ENCODE measurements around the gene RPS6KA2.
"Not testable (repeated sequence)": the region's sequence is repeated elsewhere in the genome, so short reads cannot be mapped to it uniquely, and the experiment has no call there.

Gene RPS6KA2

DNA sequence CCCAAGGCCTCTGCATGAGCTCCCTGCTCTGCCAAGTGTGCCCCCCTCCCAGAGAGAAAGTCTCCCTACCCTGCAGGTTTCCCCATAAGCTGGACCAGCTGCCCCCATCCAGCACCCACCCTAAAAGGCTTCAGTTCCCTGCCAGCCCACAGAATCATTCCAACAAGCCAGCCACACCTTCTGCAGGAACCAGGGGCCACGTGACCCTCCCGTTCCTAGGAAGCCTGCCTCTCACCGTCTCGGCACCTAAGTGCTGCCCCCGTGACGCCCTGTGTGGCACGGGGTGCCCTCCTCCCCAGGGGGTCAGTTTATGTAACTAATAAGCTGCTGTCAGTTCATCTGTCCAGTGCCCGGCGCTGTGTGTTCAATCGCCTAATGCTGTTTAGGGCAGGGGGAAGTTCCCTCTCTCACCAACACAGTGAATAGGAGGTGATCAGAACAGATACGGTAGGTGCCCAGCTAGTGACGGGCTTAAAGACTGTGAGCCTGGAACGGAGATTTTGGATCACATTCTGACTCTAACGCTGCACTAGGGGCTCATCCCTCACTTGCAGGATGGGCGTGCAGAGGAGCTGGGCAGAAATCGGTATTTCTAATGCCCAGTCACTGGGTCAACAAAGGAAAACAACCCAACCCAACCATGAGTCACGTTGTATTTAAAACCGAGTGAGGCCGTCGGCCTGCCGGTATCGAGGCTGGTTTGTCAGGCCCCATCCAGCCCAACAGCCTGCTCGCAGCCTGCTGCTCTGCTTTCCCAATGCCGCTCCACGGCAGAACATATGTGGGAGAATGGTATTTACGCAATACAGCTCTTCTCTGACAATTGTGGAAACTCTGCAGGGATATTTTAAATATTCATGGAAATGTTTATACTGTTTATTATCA, 96.6 kb downstream of the RPS6KA2 start:
- no peak for DNase-seq (ENCODE audit: low read depth, low spot score)

DNA sequence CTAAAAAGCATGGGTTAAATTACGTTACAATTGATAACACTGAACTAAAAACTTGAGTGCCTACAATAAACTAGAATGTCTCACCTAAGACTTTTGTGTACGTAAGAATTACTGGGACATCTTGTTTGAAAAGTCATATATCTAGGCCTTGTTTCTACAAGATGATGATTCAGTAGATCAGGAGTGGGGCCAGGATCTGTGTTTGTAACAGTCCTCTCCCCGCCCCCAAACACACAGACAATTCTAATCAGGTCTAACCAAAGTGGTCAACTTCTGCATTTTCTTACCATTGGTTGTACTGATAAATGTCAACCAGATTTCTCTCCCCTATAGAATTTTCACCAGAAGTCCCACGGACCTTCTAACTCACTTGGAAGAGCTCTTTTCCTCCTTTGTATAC, 97.5 kb downstream of the RPS6KA2 start:
- DNase-seq (ENCODE audit: low read depth, low spot score): no peak

DNA sequence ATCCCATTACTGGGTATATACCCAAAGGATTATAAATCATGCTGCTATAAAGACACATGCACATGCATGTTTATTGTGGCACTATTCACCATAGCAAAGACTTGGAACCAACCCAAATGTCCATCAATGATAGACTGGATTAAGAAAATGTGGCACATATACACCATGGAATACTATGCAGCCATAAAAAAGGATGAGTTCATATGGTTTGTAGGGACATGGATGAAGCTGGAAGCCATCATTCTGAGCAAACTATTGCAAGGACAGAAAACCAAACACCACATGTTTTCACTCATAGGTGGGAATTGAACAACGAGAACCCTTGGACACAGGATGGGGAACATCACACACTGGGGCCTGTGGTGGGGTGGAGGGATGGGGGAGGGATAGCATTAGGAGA, 98.0 kb downstream of the RPS6KA2 start:
- DNase-seq (ENCODE audit: low read depth, low spot score): not testable (repeated sequence)

DNA sequence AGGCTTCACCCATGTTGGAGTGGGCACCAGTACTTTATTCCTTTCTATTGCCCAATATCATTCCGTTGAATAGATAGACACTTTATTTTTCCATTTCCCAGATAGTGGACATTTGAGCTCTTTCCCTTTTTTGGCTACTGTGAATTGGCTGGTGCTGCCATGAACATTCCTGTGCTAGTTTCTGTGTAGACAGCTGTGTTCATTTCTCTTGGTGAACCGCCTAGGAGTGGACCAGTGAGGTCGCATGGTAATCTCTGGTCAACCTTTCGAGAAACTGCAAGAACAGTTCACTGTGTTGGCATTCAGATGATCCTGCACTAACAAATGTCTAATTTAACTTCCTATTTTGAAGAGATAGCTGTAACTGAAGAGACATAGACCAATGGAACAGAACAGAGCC, 99.2 kb downstream of the RPS6KA2 start:
- DNase-seq (ENCODE audit: low read depth, low spot score): no peak

DNA sequence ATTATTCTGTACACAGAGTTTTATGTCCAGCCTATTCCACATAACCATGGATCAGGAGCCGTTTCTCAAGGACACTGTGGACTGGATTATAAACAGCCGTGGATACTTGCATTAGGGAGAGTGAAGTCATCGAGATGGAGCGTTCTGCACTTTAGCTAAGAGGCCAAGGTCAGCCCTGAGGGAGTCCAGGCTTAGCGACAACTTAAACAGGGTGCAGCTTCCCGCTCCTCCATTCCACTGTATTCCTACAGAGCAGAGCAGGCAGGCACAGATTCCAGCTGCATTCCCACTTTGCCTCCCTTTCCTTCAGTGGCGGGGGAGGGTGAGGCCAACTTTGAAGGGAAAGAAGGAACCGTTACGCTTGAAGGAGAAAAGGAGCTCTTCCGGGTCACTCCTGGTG, 100.1 kb downstream of the RPS6KA2 start:
- DNase-seq (ENCODE audit: low read depth, low spot score): no peak

- DNase-seq (ENCODE audit: low read depth, low spot score): no peak
These were observed 101.5 kb downstream of the RPS6KA2 start for GRCh38 chr6:166525567-166525966.

GRCh38 chr6:166523782-166524559, 103.1 kb downstream of the RPS6KA2 start:
- no peak for DNase-seq (ENCODE audit: low read depth, low spot score)

DNA sequence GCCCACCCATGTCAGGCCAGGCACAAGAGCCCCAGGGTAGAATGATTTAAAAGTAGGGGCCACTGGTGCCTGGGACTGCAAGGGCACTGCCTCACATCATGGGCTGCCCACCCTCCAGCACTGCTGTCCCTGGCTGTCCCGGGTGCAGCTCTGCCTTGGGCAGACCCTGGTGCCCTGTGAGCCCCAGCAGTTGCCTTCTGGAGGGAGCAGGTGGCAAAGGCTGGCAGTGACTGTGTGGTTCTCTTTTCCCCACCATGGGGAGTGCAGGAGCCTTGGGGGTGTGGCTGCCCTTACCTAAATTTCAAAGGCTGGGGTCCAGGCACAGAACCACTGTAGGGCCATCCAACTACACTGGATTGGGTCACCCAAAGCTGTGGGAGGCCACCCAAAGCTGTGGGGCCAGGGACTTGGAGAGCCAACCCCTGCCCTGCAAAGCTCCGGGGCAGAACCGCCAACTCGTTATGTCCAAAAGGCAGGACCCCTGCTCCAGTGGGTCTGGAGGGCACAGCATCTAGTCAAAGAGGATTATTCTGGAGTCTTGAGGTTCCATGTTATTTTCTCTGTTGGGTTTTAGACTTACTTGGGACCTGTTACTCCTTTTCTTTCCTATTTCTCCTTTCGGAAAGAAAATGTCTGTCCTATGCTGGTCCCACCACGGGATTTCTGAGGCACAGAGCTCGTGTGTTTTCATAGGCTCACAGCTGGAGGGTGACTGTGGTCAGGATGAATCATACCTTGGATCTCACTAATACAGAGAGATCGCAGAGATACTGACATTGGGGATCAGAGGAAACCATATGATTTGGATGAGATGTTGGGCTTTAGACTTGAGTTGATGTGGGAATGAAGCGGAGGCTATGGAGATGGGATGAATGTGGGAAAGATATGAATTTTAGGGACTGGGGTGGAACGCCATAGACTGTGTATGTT, 105.9 kb downstream of the RPS6KA2 start:
- DNase-seq (ENCODE audit: low read depth, low spot score): no peak

DNA sequence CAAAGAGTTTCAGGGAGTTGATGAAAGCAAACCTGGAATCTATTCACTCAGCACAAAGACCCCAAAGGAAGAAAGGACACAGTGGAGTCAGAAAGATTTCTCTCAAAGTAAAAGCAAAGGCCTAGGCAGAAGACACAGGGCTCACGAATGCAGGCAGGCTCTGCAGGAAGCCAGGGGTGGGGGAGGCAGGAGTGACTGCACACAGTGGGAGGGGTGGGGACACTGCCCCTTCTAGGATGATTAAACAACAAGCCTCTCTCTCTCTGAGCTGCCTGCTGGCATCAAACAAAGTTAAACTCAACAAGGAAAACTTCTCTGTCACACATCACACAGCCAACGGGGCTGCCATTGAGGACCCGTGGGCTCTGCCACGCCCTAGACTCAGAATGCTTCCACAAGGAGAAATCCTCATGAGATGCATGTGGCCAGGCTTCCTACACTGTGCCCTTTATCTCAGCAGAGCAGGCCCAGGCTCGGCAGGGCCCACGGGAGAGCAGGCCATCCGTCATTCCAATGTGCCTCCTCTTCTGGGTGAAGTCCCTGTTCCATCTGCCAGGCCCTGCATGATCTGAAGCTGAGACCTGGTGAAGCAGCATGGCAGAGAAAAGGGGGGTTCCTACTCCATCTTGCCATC, 110.7 kb downstream of the RPS6KA2 start:
- DNase-seq (ENCODE audit: low read depth, low spot score): no peak

DNA sequence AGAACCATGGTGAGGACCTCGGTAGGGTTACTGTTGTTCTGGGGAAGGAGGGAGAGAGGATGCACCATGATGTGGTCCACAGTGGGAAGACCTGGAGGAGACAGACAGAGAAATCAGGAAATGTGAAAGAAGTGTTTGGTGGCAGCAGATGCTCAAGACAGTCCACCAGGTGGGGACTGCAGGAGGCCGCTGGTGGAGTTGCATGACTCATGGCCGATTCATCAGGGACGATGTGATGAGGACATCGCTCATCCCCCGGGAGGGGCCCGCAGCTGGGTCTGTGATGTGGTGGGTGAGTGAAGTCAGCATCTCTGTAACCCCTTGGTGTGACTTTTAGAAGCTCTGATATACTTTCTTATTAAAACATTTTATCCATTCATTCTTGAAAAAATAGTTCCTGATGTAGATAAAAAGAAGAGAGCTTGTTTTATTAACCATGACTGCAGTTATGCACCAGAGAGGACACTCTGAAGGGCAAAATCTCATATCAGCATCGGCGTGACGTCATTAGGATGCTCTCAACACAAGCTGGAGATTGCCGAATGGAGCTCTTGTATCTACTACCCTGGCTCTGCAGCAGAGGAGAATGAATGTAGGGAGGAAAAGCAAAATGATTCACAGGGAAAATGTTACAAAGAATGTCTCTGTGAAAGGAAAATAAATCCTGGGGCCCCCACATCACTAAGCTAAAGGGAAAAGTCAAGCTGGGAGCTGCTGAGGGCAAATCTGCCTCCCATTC, 111.8 kb downstream of the RPS6KA2 start:
- DNase-seq (ENCODE audit: low read depth, low spot score): no peak

- no peak for DNase-seq (ENCODE audit: low read depth, low spot score)
These were observed 112.9 kb downstream of the RPS6KA2 start for GRCh38 chr6:166514196-166514595.

- no peak for DNase-seq (ENCODE audit: low read depth, low spot score)
These were observed 114.5 kb downstream of the RPS6KA2 start for GRCh38 chr6:166512567-166512966.

GRCh38 chr6:166511316-166511715, 115.7 kb downstream of the RPS6KA2 start:
- DNase-seq (ENCODE audit: low read depth, low spot score): no peak

- no peak for DNase-seq (ENCODE audit: low read depth, low spot score)
These were observed 117.9 kb downstream of the RPS6KA2 start for GRCh38 chr6:166509193-166509592.

DNA sequence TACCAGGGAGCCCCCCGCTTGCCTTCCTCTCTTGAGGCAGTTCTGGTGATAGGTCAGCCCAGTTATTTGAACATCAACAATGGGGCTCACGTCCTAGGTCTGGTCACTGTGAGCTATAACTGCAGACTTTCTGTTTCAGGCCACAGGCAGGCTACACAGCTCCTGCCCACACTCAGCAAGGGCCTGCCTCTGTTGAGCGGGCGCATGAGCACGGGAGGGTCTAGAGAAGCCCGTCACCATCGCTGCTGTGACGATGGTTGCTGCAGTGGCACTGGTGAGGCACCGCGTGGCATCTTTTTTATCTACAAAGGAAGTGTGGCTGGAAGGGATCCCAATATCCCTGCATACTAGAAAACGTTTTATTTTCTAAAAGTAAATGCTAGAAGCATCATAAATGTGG, 118.3 kb downstream of the RPS6KA2 start:
- DNase-seq (ENCODE audit: low read depth, low spot score): no peak

GRCh38 chr6:166507809-166508564, 119.1 kb downstream of the RPS6KA2 start:
- DNase-seq (ENCODE audit: low read depth, low spot score): no peak

- no peak for DNase-seq (ENCODE audit: low read depth, low spot score)
These were observed 119.7 kb downstream of the RPS6KA2 start for GRCh38 chr6:166507380-166507779.

GRCh38 chr6:166505133-166505905, 121.7 kb downstream of the RPS6KA2 start:
- no peak for DNase-seq (ENCODE audit: low read depth, low spot score)

DNA sequence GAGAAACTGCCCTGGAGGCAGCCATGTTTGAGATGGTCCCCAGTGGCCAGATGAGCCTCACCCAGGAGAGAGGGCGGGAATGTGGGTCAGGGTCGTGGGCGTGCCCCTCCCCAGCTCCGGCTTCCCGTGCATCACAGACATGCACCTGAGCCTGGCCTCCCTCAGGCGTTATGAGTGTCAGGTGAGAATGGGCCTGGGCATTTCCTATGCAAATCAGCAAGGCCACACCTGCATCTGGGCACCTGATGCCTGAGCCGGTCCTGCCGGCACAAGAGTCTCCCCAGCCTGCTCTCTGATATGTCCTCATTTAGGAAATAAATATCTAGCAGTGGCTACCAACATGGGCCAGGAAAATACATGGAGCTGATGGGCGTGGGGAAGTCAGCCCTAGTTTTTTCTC, 123.0 kb downstream of the RPS6KA2 start:
- DNase-seq (ENCODE audit: low read depth, low spot score): no peak

All from ELF-1 (cell line).